GM03348 (cell line): ENCODE results near the gene TNNI3K.

Experiments used
- DNase-seq: peaks from one replicate; pipeline ENCODE4 v3.0.0; 2012; ENCODE audit warnings: low spot score

Gene TNNI3K

GRCh38 chr1:74395571-74395970 is 160.4 kb downstream of the TNNI3K start:
- no peak for DNase-seq

DNA sequence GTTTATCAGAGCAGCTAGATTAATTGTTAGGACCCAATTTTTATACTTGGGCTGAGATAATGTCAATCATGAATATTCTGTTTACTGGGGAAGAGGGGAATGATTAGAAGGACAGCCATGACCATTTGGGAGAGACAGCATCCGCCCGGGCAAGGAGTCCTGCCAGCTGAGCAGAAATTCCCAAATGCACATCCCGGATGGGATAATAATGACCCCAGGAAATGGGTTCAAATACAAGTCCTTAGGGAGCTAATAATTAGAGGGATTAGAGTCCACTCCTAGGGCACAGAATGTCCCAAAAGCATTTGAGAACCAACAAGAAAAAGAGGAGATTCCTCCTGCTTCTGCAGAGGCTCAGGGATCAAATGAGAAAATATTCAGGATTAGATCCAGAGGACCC is 161.3 kb downstream of the TNNI3K start:
- DNase-seq: no peak

GRCh38 chr1:74396933-74397332 is 161.7 kb downstream of the TNNI3K start:
- DNase-seq: no peak

DNA sequence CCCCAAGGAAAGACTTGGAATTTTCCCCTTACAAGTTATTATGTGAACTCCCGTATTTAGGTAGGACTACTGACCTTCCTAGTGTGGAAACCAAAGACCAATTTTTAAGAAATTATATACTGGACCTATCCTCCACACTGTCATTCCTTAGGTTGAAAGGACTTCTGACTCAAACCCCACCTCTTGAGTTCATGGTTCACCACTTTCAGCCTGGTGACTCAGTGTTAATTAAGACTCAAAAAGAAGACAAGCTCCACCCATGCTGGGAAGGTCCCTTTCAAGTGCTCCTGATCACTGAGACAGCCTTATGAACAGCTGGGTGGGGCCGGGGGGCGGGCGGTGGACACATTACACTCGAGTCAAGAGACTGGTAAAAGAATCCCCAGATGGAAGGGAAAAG is 164.1 kb downstream of the TNNI3K start:
- no peak for DNase-seq

GRCh38 chr1:74402873-74403272 is 167.7 kb downstream of the TNNI3K start:
- no peak for DNase-seq

DNA sequence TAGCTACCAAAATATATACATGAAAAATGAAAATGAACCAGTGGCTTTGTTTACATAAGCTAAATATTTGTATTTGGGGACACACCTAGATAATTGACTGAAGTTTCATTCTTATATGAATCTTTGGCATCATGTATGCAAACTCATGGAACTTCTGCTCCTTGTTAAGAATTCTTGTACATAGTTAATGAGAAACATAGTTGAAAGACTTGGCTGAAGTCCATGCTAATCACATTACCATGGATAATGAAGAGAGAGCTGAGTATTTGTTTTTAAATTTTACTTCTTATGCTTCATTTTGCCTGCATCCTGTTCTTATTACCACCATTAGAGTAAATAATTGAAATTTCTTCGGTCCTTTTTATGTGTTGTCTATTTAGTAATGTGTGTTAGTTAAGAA is 168.4 kb downstream of the TNNI3K start:
- DNase-seq: no peak

DNA sequence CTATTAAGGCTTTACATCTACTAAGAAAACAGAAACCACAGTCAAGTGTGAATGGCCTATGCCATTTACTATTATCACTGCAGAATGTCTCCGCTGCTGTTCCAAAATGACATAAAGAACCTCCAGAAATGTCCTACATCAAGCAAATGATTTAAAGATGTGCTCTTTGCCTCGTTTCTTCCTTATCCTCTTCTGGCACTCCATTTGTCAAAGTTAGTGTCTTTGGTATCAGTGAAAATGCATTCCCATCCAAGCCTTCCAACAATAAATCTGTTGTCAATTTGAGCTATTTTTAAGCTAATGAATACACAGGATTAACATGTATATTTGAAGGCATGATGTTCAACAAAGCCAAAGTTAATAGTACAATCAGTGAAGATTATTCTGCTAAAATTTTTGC is 171.6 kb downstream of the TNNI3K start:
- no peak for DNase-seq

DNA sequence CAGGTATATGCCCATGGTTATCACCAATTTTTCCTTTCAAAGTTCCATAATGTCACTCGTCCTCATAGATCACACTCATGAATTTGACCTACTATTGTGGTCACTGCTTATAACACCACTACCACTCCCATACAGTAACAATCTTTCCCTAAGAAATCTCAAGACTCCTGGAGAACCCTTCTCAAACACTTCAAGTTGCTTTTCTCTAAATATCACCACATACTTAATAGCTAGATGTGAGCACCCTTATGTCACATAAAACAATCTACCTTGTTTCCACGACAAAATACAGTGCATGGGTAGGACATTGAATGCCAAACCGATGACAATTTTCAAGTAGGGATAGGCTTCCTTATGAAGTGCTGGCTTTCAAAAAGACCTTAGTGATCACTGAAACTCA is 172.7 kb downstream of the TNNI3K start:
- DNase-seq: no peak

DNA sequence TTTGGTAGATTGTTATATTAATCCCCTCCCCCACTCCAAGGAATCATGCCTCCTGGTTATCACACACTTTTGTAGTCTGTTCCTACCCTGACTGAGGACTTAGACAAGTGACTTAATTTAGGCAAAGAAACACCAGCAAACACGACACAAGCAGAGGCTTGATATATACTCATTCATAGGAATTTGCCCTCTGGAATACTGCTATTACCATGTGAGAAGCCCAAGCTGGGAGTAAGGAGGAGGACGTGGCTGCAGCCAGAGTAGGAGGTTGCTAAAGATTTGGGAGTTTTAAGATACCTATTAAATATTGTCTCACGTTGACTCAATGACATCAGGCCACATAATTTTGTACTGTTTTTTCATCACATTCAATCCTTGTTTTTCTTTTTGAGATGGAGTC is 177.1 kb downstream of the TNNI3K start:
- DNase-seq: no peak

DNA sequence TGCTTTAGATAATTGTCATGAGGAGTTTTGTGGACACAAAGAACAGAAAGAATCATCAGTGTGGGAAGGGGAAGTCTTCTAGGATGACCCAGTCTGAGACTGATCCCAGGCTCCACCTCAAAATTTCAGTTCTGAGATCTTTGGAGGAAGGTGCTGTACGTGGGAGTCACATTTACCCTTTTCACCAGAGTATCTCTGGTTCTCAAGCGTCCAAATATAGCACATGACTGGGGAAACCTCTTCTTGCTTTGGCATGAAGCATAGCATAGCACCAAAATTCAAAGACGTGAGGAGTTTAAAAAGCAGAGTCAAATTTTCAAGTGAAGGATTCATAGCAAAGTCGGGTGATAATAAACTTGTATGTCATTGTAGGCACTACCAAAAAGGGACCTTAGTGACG is 180.7 kb downstream of the TNNI3K start:
- DNase-seq: no peak

DNA sequence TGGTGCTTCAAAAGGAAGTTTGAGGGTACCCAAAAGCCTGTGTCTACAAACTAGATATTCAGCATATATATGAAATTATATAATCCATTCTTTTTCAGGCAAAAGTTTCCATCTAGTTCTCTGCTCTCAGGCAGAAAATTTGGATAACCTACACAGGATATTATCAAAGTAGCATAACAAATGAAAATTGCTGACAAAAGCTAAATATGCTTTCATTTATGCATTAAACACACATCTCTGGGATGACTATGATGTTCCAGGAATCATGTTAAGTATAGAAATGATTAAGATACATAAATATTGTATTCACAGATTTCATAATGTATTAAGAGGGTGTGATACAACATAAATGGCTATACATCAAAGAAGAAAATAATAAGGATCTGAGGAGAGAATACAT is 184.4 kb downstream of the TNNI3K start:
- DNase-seq: no peak

DNA sequence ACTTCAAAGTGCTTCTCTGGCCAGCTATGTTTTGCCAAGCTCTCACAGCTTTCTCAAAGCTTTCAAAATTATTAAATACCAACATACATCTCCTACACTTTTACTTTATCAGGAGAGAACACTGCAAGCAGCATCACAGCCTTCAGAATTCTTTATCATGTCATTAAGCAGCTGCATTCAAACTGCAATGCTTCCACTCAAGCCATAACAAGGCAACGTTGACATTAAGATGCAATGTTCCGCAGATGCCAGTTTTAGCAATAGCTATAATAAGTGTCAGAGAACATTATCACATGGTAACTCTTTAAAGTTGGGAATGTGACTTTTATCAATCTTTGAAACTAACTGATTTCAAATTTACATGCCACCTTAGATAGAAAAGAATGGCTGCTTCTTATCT is 185.3 kb downstream of the TNNI3K start:
- DNase-seq: no peak

DNA sequence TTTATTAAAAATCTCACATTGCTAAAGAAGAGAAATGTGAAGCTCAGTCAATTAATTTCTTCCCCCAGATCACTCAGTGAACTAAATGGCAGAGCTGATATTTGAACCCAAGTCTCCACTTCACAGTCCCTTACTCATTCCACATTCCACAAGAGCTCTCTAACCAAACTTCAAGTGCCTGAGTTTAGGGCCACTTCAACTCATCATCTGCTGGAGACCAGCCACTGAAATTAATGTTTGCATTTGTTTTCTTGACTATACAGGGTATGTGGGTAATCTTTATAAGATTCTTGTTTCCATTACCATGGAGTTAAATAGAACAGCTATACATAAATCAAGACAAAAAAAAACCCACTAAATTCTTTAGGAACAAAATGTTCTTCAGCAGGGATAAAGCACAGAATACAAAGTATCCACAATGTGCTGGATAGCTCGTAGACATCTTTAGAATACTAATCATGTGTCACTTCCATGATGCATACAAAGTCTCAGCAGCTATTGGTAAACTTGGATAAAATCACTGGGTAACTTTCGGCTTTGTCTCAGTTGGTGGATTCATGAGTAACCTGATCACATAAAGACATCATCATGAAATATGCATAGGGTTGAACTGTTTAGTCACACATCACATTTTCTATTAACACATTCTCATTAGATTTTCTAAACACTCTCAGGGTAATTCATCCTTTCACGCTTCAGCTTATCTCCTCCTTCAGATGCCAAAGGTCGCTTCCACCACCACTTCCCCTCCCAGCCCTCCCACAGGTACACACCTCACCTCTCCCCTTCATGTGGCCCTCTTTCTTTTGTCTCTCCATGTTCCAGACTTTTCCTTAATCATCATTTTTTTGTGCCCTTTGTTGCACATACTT is 187.5 kb downstream of the TNNI3K start:
- no peak for DNase-seq

DNA sequence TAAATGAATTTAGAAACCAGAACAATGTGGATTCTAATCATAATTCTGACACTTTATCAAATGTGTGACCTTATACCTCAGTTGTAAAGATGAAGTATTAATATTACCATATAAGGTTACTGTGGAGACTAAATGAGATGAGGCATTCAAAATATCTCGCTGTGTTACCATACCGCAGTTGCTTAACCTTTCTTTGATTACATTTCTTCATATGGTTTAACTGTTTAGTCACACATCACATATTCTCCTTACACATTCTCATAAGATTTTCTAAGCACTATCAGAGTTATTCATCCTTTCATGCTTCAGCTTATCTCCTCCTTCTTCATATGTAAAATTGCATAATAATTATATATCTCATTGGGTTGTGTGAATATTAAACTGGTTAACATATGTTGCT is 188.3 kb downstream of the TNNI3K start:
- no peak for DNase-seq

- no peak for DNase-seq
These were observed 190.5 kb downstream of the TNNI3K start for GRCh38 chr1:74425676-74426075.

GRCh38 chr1:74426208-74426937 is 191.2 kb downstream of the TNNI3K start:
- DNase-seq: no peak

DNA sequence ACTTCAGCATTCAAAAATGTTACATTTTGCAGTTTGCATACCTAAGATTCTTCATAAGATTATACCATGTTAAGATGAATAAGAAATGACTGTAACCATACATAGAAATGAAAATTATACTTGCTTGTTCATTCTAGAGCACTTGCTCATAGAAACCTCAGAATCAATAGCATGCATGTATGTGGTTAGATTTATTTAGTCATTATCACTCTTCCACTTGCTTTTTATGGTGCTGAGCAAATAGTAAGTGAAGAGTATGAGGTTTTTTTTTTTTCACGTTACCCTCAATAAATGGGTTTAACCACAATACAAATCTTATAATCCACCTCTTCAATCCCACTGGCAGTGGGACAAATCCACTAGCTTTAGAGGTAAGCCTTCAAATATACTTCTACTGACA is 192.5 kb downstream of the TNNI3K start:
- DNase-seq: no peak

DNA sequence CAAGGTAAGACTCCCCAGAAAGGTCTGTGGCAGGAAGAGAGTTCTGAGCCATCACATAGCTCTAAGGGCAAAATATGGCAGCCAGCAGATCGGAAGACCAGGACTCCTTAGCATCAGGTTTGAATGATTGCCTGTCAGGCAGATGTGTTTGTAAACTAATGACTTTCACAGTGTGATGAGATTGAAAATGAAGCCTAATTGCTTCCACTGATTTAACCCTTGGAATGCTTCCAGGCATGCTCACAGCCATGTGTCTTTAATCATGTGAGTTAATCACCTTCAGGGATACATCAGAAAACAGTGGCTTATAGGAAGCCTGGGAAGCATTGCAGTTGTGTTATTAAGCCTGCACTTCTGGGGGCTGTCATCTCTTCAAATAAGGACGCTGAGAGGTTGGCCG is 194.4 kb downstream of the TNNI3K start:
- no peak for DNase-seq

GRCh38 chr1:74430342-74430934 is 195.3 kb downstream of the TNNI3K start:
- DNase-seq: no peak

DNA sequence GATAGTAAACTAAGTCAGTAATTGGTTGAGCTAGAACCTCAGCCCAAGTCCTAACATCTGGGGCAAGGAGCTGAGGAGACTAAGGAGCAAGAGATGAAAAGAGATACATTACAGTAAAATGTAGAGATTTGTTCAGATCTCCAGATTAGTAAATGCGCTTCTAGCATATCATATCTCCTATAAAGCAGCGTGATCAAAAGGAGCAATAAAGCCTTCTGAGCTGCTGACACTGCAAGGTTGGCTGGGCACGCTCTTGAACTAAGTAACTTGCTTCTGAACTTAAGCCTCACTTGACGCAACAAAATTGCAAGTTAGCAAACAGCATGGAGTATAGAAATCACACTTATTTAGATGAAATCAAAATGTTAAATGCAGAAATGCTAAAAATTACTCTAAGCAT is 196.3 kb downstream of the TNNI3K start:
- no peak for DNase-seq

DNA sequence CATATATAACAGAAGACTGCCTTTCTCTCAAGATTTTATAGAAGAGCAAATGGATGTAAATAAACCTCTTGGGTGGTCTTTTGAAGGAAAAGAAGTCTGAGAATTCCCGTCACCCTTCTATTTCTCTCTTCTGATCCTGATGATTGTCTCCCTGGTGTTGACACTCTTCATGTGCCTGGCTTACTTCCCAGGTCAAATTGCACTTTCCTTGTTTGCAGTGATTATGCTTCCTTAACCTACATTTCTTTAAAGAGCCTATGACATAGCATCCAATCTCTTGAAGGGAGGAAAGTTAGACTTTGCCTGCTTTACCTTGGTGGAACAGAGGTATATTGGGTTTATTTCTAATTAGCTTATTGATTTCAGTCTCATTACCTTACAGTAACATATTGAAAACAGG is 197.1 kb downstream of the TNNI3K start:
- DNase-seq: no peak

GRCh38 chr1:74434321-74434720 is 199.1 kb downstream of the TNNI3K start:
- no peak for DNase-seq

GRCh38 chr1:74436078-74436477 is 200.9 kb downstream of the TNNI3K start:
- DNase-seq: no peak
